HG02588 (cell line): Measurements from ENCODE around the gene ADAM21.
"Not testable (repeated sequence)": the region's sequence is repeated elsewhere in the genome, so short reads cannot be mapped to it uniquely, and the experiment has no call there.

Experiments
- ATAC-seq: cut with Tn5 transposase; IDR thresholded peaks from one replicate; pipeline ENCODE4 v1.9.1; 2021; ENCODE audit warnings: mild to moderate bottlenecking, moderate library complexity; ENCODE audit not compliant: unreplicated experiment

Gene ADAM21

GRCh38 chr14:70451874-70452273, at the start of gene ADAM21:
Gene ADAM21, plus strand, starts transcription at chr14:70452174. Its CDS starts 5,326 bp downstream, at chr14:70457500.
- ATAC-seq = no peak

- not testable (repeated sequence) for ATAC-seq
These were observed 48.6 kb upstream of the ADAM21 start for GRCh38 chr14:70403335-70403734.

- not testable (repeated sequence) for ATAC-seq
These were observed 45.8 kb upstream of the ADAM21 start for GRCh38 chr14:70406216-70406615.

- ATAC-seq = no peak
These were observed 44.4 kb upstream of the ADAM21 start for GRCh38 chr14:70407621-70408020.

- no peak for ATAC-seq
These were observed 36.2 kb upstream of the ADAM21 start for GRCh38 chr14:70415788-70416187.

- ATAC-seq = no peak
These were observed 35.6 kb upstream of the ADAM21 start for GRCh38 chr14:70416338-70416724.

- ATAC-seq = no peak
These were observed 35.1 kb upstream of the ADAM21 start, which contains the start of gene SYNJ2BP for GRCh38 chr14:70416725-70417349. Gene SYNJ2BP, minus strand, starts transcription at chr14:70417090. Its CDS starts 127 bp downstream, at chr14:70416963.

- not testable (repeated sequence) for ATAC-seq
These were observed 32.6 kb upstream of the ADAM21 start for GRCh38 chr14:70419270-70419931.

GRCh38 chr14:70422538-70422937, 29.4 kb upstream of the ADAM21 start:
- no peak for ATAC-seq

GRCh38 chr14:70425354-70425753, 26.6 kb upstream of the ADAM21 start:
- ATAC-seq = no peak

GRCh38 chr14:70426555-70426954, 25.4 kb upstream of the ADAM21 start:
- not testable (repeated sequence) for ATAC-seq

GRCh38 chr14:70436867-70437266, 15.1 kb upstream of the ADAM21 start:
- ATAC-seq = no peak

- ATAC-seq = no peak
These were observed 10.3 kb upstream of the ADAM21 start for GRCh38 chr14:70441641-70442040.

GRCh38 chr14:70442750-70443149, 9.2 kb upstream of the ADAM21 start:
- ATAC-seq = no peak

- ATAC-seq = no peak
These were observed 3.2 kb upstream of the ADAM21 start for GRCh38 chr14:70448633-70449340.

GRCh38 chr14:70454731-70455130, 2.8 kb downstream of the ADAM21 start:
- no peak for ATAC-seq

- no peak for ATAC-seq
These were observed 16.8 kb downstream of the ADAM21 start for GRCh38 chr14:70468731-70469130.

GRCh38 chr14:70470863-70471563, 19.0 kb downstream of the ADAM21 start:
- ATAC-seq = not testable (repeated sequence)

GRCh38 chr14:70472253-70473159, 20.5 kb downstream of the ADAM21 start:
- ATAC-seq = no peak

GRCh38 chr14:70473825-70474224, 21.9 kb downstream of the ADAM21 start:
- no peak for ATAC-seq
